Lower lobe of right lung (tissue), 2 donors: ENCODE data around the gene TJP3. TPM values are rescaled to one million over a fixed set of nuclear protein-coding genes. Genes with fewer than 3 reads are reported as not detected.

ENCODE experiments used
- ATAC-seq, 2 donors: fragments of 200-7000 bp; cut with Tn5 transposase; one replicate each; pipeline ENCODE4 v1.9.1; 2020 to 2022; ENCODE audit warnings: mild to moderate bottlenecking in 2 of 2, moderate library complexity in 2 of 2
- DNase-seq: peaks from one replicate; pipeline ENCODE4 v3.0.0-alpha.2; 2020
- H3K27ac ChIP-seq: fragments of 200-600 bp; one replicate; pipeline ENCODE4 v1.8.0; 2022
- H3K27me3 ChIP-seq: fragments of 200-600 bp; one replicate; pipeline ENCODE4 v1.8.0; 2022; ENCODE audit warnings: low read depth
- H3K36me3 ChIP-seq: fragments of 200-600 bp; one replicate; pipeline ENCODE4 v1.8.0; 2022; ENCODE audit warnings: mild to moderate bottlenecking
- H3K4me1 ChIP-seq: fragments of 200-600 bp; one replicate; pipeline ENCODE4 v1.8.0; 2022
- H3K4me3 ChIP-seq: fragments of 200-600 bp; one replicate; pipeline ENCODE4 v1.8.0; 2022; ENCODE audit warnings: mild to moderate bottlenecking
- H3K9me3 ChIP-seq: fragments of 200-600 bp; one replicate; pipeline ENCODE4 v1.8.0; 2022
- intact Hi-C: fragments of 100-400 bp; cut with DNase I; formaldehyde crosslinking; loops from one replicate; pipeline ENCODE4 v1.11.0; 2022
- total RNA-seq: library from RNA; stranded (reverse); fragmentation: NEBNext Ultra II Directional; extraction: Animal tissue kit (Norgen Biotek cat#: 25700); gene quantifications from one replicate; pipeline ENCODE4 v1.2.1, GENCODE V29; 2021
- TF ChIP-seq, protein P1 (sequence below): fragments of 200-600 bp; IDR thresholded peaks from one replicate; pipeline ENCODE4 v1.8.0; 2022; ENCODE audit warnings: antibody characterized with exemption, mild to moderate bottlenecking
- donor health status: DM: no; HTN: yes; CAD: no; lungs with severe emphysema.

The TJP3 gene
- total RNA-seq, 1 donor from 2014 or later: 34.4 TPM

DNA sequence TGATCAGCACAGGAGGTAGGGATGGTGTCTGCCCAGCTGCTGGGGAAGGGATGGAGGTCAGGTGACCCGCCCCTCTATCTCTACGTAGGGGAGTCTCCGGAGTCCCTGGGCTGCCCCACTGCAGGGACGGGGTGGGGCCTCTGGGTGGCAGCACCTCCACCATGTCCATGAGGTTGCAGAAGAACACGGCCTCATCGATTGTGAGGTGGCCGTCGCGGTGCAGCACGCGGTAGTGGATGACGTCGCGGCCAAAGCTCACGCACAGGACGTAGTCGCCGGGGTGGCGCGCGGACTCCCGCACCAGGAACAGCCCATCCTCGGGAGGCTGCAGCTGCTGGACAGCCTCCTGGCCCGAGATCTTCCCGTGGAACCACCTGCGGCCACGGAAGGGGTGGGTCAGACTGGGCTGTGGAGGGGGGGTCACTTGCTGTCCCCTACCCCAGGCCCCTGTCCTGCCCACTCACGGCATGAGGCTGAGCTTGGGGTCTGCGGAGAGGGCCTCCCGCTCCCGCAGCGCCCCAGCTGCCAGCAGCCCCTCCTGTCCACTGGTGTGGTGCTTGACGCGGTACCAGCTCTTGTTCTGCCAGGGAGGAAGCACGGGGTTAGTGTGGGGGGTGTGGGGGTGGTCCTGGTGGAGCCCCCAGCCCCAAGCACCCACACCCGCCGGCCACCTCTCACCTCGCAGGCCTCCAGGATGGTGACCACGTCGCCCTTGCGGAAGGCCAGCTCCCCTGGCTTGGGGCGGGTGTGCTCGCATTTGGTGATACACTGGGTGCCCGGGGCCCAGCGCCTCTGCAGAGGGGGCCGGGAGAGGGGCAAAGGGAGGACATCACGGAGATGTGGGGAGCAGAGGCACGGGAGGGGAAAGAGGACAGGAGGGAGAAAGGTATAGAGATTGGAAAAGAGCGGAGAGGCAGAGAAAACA lies 75.7 kb downstream of the TJP3 start:
- Histone ChIP-seq H3K9me3 (peaks cover 19% of the 10 kb centered on the region), H3K4me1 (peaks cover 5% of the 10 kb centered on the region), H3K27me3 (peaks cover 13% of the 10 kb centered on the region), H3K36me3 (no peaks in the 10 kb centered on the region), H3K27ac (no peak overlapping the region), H3K4me3 (no peak overlapping the region)
- intact Hi-C loops: no loop called here
- TF ChIP-seq, protein P1, sequence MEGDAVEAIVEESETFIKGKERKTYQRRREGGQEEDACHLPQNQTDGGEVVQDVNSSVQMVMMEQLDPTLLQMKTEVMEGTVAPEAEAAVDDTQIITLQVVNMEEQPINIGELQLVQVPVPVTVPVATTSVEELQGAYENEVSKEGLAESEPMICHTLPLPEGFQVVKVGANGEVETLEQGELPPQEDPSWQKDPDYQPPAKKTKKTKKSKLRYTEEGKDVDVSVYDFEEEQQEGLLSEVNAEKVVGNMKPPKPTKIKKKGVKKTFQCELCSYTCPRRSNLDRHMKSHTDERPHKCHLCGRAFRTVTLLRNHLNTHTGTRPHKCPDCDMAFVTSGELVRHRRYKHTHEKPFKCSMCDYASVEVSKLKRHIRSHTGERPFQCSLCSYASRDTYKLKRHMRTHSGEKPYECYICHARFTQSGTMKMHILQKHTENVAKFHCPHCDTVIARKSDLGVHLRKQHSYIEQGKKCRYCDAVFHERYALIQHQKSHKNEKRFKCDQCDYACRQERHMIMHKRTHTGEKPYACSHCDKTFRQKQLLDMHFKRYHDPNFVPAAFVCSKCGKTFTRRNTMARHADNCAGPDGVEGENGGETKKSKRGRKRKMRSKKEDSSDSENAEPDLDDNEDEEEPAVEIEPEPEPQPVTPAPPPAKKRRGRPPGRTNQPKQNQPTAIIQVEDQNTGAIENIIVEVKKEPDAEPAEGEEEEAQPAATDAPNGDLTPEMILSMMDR: peak; percentile 40
- ATAC-seq (peak in 1 of 2 donors; percentile 47), DNase-seq (no peak)

DNA sequence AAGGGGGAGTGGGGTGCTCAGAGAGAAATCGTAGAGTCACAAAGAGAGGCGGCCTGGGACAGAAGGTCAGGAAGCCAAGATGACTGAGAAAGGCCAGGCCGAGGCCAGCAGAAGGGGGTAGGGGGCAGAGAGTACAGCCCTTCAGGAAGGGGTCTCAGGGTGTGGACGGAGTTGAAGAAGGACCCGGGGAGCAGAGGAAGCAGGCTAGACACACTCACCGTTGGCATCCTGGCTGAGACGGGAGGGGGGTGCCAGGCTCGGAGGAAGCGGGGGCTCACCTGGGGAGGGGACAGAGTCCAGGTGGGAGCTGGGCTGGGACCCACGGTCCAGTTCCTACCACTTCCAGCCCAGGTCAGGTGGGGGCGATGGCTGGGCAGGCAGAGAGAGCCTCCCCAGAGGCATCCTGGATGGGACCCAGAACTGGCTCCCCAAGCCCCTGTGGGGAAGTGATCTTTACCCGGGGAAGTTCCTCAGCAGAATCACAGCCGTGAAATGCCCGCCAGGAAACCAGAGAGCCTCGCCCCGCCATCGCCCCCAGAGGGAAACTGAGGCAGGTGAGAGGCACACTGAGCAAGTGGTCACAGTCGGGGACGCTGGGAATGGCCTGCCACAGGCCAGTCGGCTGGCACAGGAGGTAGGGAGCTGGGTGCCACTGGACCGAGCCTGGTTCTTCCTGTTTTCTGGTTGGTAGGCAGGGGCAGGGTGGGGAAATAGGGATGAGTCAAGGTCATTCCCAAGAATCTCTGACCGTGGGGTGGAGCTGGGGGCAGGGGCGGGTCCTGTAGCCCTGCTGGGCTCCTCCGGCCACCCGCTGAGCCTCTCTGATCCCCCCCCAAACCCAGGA lies 76.6 kb downstream of the TJP3 start:
- Histone ChIP-seq H3K4me1 (peaks cover 5% of the 10 kb centered on the region), H3K4me3 (peak overlapping the region; percentile 59), H3K27ac (no peak overlapping the region), H3K36me3 (no peaks in the 10 kb centered on the region), H3K9me3 (peaks cover 19% of the 10 kb centered on the region), H3K27me3 (peaks cover 13% of the 10 kb centered on the region)
- DNase-seq (no peak), ATAC-seq (peak; percentile 19 to 34)
- intact Hi-C loops: no loop called here
- TF ChIP-seq, protein P1: no peak

DNA sequence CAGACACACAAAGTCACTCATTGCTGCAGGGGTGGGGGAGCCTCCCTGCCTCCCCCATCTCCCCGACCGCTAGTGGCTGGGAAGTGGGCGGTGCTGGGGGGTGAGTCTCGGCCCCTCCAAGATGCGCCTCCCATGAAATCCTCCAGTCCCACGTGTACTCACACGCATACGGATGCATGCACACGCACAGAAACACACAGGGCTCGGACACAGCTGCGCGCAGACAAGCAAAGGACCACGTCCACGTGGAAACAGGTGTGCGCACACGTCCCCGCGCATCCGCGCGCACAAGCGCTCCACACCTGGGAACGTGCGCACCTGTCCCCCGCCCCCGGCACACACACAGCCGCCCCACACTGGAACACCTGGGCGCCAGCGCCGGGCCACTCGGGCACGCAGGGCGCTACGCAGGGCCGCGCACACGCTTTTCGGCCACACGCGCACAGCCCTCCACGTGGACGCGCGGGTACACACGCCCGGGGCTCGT lies 77.3 kb downstream of the TJP3 start:
- H3K27me3 ChIP-seq: peaks cover 13% of the 10 kb centered on the region
- H3K36me3 ChIP-seq: no peaks in the 10 kb centered on the region
- peaks cover 19% of the 10 kb centered on the region for H3K9me3 ChIP-seq
- H3K27ac ChIP-seq: peak overlapping the region; percentile 36
- H3K4me1 ChIP-seq: peaks cover 5% of the 10 kb centered on the region
- TF ChIP-seq, protein P1: no peak
- intact Hi-C loops: no loop called here
- ATAC-seq: peak; percentile 18 to 33
- H3K4me3 ChIP-seq: peak overlapping the region; percentile 59
- no peak for DNase-seq

DNA sequence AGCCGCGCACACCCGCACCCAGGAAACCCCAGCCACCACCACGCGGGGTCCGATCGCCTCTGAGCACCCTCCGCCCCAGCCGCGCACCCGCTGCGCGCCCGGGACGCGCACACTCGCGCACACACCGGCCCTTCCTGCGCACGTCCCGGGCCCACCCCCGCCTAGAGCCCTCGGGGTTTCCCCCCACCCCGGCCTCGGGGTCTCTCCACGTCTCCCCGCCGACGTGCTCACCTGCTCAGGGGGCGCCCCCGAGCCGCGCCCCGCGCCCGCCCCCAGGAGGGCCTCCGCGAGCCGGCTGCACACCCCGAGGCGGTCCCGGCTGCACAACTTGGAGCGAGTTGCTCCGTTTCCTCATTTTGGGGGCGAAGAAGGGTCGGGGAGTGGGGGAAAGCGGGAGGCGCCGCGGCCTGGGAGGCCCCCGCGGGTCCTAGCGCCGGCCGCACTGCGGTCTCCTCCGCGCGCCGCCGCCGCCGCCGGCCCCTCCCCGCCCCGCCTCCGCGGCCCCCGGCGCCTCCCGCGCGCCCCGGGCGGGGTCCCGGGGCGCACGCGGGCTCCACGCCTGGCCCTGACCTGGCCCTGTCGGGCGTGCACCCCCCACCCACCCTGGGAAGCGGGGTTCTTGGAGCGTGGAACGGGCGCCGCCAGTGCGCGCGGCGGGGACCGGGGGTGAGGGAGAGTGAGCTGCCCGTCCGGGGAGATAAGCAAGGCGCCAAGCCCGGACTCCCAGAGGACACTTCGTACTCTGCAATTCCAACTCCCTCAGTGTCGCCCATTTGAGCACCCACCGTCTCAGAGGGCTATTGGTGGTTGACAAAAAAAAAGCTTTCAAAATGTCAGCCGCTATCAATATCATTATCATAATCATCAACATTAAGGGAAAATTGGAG lies 78.0 kb downstream of the TJP3 start, which contains the start of gene MATK:
MATK (minus strand) TSS at position 444 of the 887 bp plus-strand sequence. CDS start 1,246 bp downstream, outside the sequence.
- TF ChIP-seq, protein P1: no peak
- H3K4me1 ChIP-seq: peaks cover 5% of the 10 kb centered on the region
- intact Hi-C loops: no loop called here
- DNase-seq (no peak), ATAC-seq (peak; percentile 4 to 8)
- H3K36me3 ChIP-seq: no peaks in the 10 kb centered on the region
- peak within 1 kb of the TSS; percentile 36 for H3K27ac ChIP-seq
- peaks cover 14% of the 10 kb centered on the region for H3K9me3 ChIP-seq
- H3K4me3 ChIP-seq: peak within 1 kb of the TSS; percentile 59
- peaks cover 13% of the 10 kb centered on the region for H3K27me3 ChIP-seq
